Common myeloid progenitor, CD34-positive (primary cell): ENCODE results near the gene ABTB2.
A peak's percentile ranks its signal among the peaks of the same experiment; 100 is the strongest.

ENCODE experiments used
- CTCF ChIA-PET: fragments of 350-600 bp; sonication (Branson Sonifier 250); formaldehyde crosslinking; loops from one replicate; lab custom pipeline; 2021; ENCODE audit warnings: antibody characterized with exemption; lab: Charles Lee
- POLR2A ChIA-PET: fragments of 350-600 bp; sonication (Branson Sonifier 250); formaldehyde crosslinking; loops from one replicate; lab custom pipeline; 2021; ENCODE audit warnings: antibody characterized with exemption; lab: Charles Lee
- DNase-seq, 3 donors: peaks; one replicate each; pipeline versions ENCODE4 v3.0.0 to v3.0.0-alpha.2; 2013
- H3K27ac ChIP-seq, 2 experiments: 1 replicate in 1 of 2; 2 replicates in 1 of 2; pipeline ENCODE4 v1.7.0; 2013; ENCODE audit warnings: inconsistent platforms in 2 of 2, low read length in 2 of 2, mild to moderate bottlenecking in 2 of 2, low read depth in 1 of 2, moderate library complexity in 1 of 2; ENCODE audit not compliant: severe bottlenecking in 2 of 2, insufficient read depth in 1 of 2, poor library complexity in 1 of 2
- H3K27me3 ChIP-seq, 5 experiments: replicated peaks in 2 of 5; 1 replicate in 3 of 5; 2 replicates in 2 of 5; pipeline versions ENCODE4 v1.6.1 to v1.7.0; 2013; ENCODE audit warnings: low read length in 4 of 5, mild to moderate bottlenecking in 2 of 5, moderate library complexity in 2 of 5, inconsistent platforms in 1 of 5; ENCODE audit not compliant: insufficient read depth in 5 of 5, control insufficient read depth in 4 of 5
- H3K36me3 ChIP-seq, 4 experiments: 1 replicate in 2 of 4; 2 replicates in 2 of 4; pipeline versions ENCODE4 v1.6.1 to v1.7.0; 2013; ENCODE audit warnings: low read length in 3 of 4, control low read depth in 1 of 4, mild to moderate bottlenecking in 1 of 4; ENCODE audit not compliant: control insufficient read depth in 4 of 4, insufficient read depth in 4 of 4
- H3K4me1 ChIP-seq, 4 experiments: 1 replicate in 3 of 4; 2 replicates in 1 of 4; pipeline versions ENCODE4 v1.6.1 to v1.7.1; 2013; ENCODE audit warnings: low read length in 3 of 4, mild to moderate bottlenecking in 3 of 4, control low read depth in 1 of 4, inconsistent platforms in 1 of 4, moderate library complexity in 1 of 4; ENCODE audit not compliant: control insufficient read depth in 4 of 4, insufficient read depth in 4 of 4; ENCODE audit errors: control extremely low read depth in 1 of 4
- H3K4me3 ChIP-seq, 7 experiments: 1 replicate in 4 of 7; 2 replicates in 3 of 7; pipeline versions ENCODE4 v1.5.1 to v1.7.0; 2013; ENCODE audit warnings: mild to moderate bottlenecking in 7 of 7, low read length in 6 of 7, moderate library complexity in 6 of 7, inconsistent platforms in 2 of 7, low read depth in 2 of 7, control low read depth in 1 of 7; ENCODE audit not compliant: insufficient read depth in 4 of 7, control insufficient read depth in 1 of 7; ENCODE audit errors: extremely low read depth in 1 of 7
- H3K9me3 ChIP-seq, 5 experiments: 1 replicate in 4 of 5; 2 replicates in 1 of 5; pipeline versions ENCODE4 v1.6.1 to v1.7.1; 2013; ENCODE audit warnings: low read length in 4 of 5, mild to moderate bottlenecking in 2 of 5, inconsistent platforms in 1 of 5, low read depth in 1 of 5, moderate library complexity in 1 of 5; ENCODE audit not compliant: control insufficient read depth in 4 of 5, insufficient read depth in 2 of 5; ENCODE audit errors: control extremely low read depth in 1 of 5
- WGBS: methylation state at CpG from one replicate; pipeline ENCODE4 v1.1.5; 2013; ENCODE audit not compliant: insufficient coverage; 5-methylcytosine and 5-hydroxymethylcytosine counted together

The ABTB2 gene

DNA sequence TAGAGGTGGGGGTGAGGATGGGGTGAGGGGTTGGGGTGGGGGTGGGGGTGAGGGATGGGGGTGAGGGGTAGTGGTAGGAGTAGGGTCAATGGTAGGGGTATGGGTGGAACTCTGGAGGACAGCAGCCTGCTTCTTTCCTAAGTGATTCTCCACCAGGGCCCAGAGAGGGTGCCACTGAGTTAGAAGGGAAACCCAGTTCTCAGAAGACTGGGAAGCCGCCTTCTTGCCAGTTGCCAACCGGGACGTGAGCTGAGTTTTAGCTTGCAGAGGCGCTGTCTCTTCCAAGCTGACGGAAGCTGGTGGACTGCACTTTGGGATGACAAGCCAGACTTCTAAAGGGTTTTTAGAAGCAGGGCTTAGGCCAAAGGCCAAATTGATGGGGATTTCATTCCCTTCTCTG, 148.0 kb downstream of the ABTB2 start:
- WGBS = 75% methylated on average over 4 of the region's 5 CpGs
- H3K9me3 ChIP-seq = no peaks in the 10 kb centered on the region
- no peak for DNase-seq
- H3K4me1 ChIP-seq = peaks cover 7 to 26% (median 9%) of the 10 kb centered on the region in 4 experiments
- H3K36me3 ChIP-seq = no peaks in the 10 kb centered on the region
- no peak overlapping the region for H3K4me3 ChIP-seq
- no peak overlapping the region for H3K27ac ChIP-seq
- ChIA-PET POLR2A (no interaction called here), CTCF (no interaction called here)
- no peaks in the 10 kb centered on the region for H3K27me3 ChIP-seq

DNA sequence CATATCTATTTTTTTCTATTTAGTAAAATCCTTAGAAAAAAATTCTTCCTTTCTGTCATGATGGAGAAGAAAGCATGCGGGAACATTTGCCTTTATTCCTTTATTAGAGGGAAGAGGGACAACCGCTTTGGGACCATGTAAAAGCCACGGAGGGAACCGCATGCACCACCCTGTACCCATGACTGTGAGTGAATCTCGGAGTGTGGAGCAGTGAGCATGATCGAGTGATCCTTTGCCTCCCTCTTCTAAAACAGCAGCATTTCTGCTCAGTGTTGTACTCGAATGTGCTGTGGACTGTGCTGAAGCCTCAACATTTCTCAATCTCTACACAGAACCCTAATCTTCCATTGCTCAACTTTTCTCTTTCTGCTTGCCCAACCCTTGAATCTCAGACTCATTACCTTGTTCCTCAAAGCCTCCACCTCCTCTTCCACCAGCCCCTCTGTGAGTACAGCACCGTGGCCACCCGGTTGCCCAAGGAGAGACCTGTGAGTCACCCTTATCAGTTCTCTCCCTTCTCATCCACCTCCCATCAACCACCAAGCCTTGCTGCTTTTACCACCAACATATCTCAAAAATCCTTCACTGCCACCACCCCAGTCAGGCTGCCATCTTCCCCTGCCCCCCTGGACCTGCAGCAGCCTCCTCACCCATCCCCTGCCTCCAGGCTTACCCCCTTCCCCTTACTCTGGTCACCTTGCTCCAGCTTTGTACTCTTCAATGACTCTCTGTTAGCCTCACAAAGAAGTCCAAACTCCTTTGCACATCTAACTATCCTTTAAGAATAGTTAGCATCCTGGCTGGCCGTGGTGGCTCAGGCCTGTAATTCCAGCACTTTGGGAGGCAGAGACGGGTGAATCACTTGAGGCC, 149.3 kb downstream of the ABTB2 start:
- no peaks in the 10 kb centered on the region for H3K36me3 ChIP-seq
- WGBS = 83% methylated on average over 8 of the region's 11 CpGs
- H3K27ac ChIP-seq = no peak overlapping the region
- no peaks in the 10 kb centered on the region for H3K27me3 ChIP-seq
- no peak overlapping the region for H3K4me3 ChIP-seq
- ChIA-PET CTCF (interaction anchor here (1.1 to 2.2 kb wide), 2 partner anchors 8 to 13 kb away, joined by 3 to 10 read pairs; no protein-coding TSS in a partner anchor), POLR2A (no interaction called here)
- DNase-seq = peak; percentile 15 to 69 (median 65)
- H3K4me1 ChIP-seq = peaks cover 8 to 33% (median 10%) of the 10 kb centered on the region in 4 experiments
- no peaks in the 10 kb centered on the region for H3K9me3 ChIP-seq

DNA sequence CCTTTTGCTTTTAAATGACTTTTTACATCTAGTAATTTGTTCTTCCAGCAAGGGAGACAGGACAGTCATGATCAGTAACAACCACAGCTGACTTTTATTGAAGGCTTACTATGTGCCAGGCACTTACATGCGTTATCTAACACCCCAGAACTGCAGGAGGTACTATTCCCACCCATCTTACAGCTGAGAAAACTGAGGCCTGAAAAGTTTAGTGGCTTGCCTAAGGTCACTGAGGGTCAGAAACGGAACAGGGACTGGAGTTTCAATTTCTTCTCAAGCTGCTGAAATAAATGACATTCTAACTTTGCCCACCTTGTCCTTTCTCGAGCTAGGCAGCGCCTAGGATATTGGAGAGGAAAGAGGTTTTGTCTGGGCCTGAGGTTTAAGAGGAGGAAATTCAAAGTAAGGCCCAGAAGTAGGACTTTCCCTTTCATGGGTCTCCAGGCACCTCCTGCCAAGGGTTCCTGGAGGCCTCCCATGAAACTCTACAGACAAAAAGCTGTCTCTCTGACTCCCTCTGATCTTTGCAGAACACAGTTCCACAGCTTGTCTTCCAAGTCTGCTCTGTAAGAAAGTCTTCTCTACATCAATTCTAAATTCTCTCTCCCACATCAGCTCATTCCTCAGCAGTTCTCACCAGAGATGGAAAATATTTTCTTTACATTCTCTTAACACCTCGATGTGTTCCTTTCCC, 150.2 kb downstream of the ABTB2 start:
- CTCF ChIA-PET = interaction anchor here (0.9 to 2.2 kb wide), 6 partner anchors 9 to 149 kb away, joined by 3 to 10 read pairs (median 3); no protein-coding TSS in a partner anchor
- 90% methylated on average over 2 of the region's 5 CpGs for WGBS
- Histone ChIP-seq H3K4me1 (peaks cover 14 to 39% (median 17%) of the 10 kb centered on the region in 4 experiments), H3K27me3 (no peaks in the 10 kb centered on the region), H3K27ac (no peak overlapping the region), H3K9me3 (no peaks in the 10 kb centered on the region), H3K4me3 (no peak overlapping the region), H3K36me3 (no peaks in the 10 kb centered on the region)
- POLR2A ChIA-PET = interaction anchor here (0.6 to 1.6 kb wide), 3 partner anchors 8 to 116 kb away, joined by 3 read pairs; no protein-coding TSS in a partner anchor
- DNase-seq = no peak

DNA sequence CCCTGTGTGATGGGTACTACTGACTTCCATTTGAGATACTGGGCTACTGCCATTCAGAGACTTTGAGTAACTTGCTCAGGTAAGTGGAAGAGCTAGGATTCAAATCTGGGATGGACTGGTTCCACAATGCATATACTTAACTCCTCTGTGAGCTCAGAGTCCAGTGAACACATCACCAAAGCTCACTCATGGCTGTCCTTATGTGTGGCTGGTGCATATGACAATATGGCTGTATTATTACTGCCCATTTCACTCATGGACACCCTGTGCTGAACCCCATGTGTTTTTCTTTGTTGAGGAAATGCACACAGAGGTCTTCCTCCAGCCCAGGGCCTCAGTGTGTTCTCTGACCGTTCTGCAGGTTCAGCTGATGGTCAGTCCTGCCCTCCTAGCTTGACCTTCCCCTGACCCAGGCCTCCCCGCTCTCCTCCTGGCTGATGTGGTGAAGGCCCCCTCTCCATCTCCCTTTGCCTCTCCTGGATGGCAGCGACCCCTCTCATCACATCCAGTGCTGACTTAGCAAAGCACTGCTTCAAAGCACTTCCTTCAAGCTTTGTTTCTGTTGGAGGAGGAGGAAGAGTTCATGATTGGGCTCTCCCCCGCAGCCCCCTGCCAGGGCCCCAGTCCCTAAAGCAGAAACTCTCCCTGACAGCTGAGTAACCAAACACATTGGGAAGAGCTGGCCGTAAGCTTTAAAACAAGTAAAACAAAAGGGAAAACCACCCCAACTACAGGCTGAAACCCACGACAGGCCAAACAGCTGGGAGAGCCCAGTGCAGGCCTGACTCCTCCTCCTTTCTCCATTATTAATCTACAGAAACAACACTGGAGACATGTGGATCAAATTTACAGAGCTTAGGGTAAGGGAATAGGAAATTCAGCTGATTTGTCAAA, 151.2 kb downstream of the ABTB2 start:
- POLR2A ChIA-PET = interaction anchor here (0.6 to 1.6 kb wide), 3 partner anchors 9 to 117 kb away, joined by 3 read pairs; no protein-coding TSS in a partner anchor

DNA sequence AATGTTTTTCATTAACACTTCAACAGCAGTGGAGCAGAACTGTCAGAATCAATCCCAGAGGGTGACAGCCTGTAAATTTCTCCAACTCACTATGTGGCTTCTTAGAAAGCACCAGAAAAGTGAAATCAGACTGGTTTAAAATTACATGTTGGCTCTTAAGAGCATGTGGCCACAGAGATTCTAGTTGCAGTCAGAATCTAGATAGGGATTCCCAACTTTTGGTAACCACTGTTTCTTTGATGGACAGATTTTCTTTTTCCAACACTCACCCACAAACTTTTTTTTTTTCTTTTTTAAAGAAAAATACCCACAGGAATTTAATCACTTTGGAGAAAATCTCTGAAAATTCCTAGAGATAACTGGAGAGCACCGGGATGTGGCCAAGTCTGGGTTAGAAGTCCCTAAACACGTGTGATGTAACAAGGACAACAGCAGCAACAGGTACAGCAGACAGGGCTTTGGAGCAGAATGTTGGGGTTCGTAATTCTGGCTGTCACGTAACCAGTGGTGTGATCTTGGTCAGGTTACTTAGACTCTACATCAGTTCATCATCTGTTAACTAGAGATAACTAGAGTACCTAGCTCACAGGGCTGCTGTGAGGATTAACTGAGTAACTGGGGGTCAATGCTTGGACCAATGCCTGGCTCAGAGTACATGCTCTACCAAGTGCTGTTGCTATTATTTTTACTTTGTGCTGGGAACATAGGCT, 152.3 kb downstream of the ABTB2 start:
- Histone ChIP-seq H3K9me3 (no peaks in the 10 kb centered on the region), H3K4me3 (no peak overlapping the region), H3K27ac (no peak overlapping the region), H3K27me3 (no peaks in the 10 kb centered on the region), H3K36me3 (no peaks in the 10 kb centered on the region), H3K4me1 (peaks cover 14 to 39% (median 17%) of the 10 kb centered on the region in 4 experiments)
- CTCF ChIA-PET = no interaction called here
- POLR2A ChIA-PET = no interaction called here
- DNase-seq = no peak
- WGBS = 75% methylated on average over 4 of the region's 4 CpGs

More for the DNA sequence above, 151.2 kb downstream of the ABTB2 start:
- peak overlapping the region in 1 of 7 experiments; percentile 18 for H3K4me3 ChIP-seq
- no peak for DNase-seq
- no peaks in the 10 kb centered on the region for H3K36me3 ChIP-seq
- peaks cover 14 to 39% (median 17%) of the 10 kb centered on the region in 4 experiments for H3K4me1 ChIP-seq
- no peak overlapping the region for H3K27ac ChIP-seq
- no peaks in the 10 kb centered on the region for H3K27me3 ChIP-seq
- 53% methylated on average over 3 of the region's 6 CpGs for WGBS
- H3K9me3 ChIP-seq = no peaks in the 10 kb centered on the region
- CTCF ChIA-PET = interaction anchor here (0.9 to 2.2 kb wide), 6 partner anchors 10 to 150 kb away, joined by 3 to 10 read pairs (median 3); no protein-coding TSS in a partner anchor
